Activated CD4-positive, alpha-beta T cell treated with anti-CD3 and anti-CD28 coated beads for 48 hours (primary cell): Measurements from ENCODE around the gene GMDS.

Source experiments
- DNase-seq: peaks from one replicate; pipeline ENCODE4 v3.0.0-alpha.2; 2020

GMDS gene

GRCh38 chr6:1724124-1724523 is 521.3 kb downstream of the GMDS start:
- no peak for DNase-seq

GRCh38 chr6:1722801-1723200 is 522.6 kb downstream of the GMDS start:
- no peak for DNase-seq

GRCh38 chr6:1720620-1721322 is 524.6 kb downstream of the GMDS start:
- no peak for DNase-seq

- no peak for DNase-seq
Observed at GRCh38 chr6:1719922-1720321, 525.5 kb downstream of the GMDS start.

GRCh38 chr6:1716868-1717267 is 528.5 kb downstream of the GMDS start:
- no peak for DNase-seq

- no peak for DNase-seq
Observed at GRCh38 chr6:1716396-1716795, 529.0 kb downstream of the GMDS start.

GRCh38 chr6:1715336-1715735 is 530.1 kb downstream of the GMDS start:
- no peak for DNase-seq

- no peak for DNase-seq
Observed at GRCh38 chr6:1714654-1715053, 530.8 kb downstream of the GMDS start.

- no peak for DNase-seq
Observed at GRCh38 chr6:1713016-1713600, 532.3 kb downstream of the GMDS start.

- no peak for DNase-seq
Observed at GRCh38 chr6:1712451-1712850, 533.0 kb downstream of the GMDS start.

GRCh38 chr6:1711136-1711535 is 534.3 kb downstream of the GMDS start:
- DNase-seq, result no peak

GRCh38 chr6:1709234-1709641 is 536.2 kb downstream of the GMDS start:
- DNase-seq, result no peak

GRCh38 chr6:1708820-1709219 is 536.6 kb downstream of the GMDS start:
- DNase-seq, result no peak

GRCh38 chr6:1708122-1708521 is 537.3 kb downstream of the GMDS start:
- no peak for DNase-seq

- no peak for DNase-seq
Observed at GRCh38 chr6:1705630-1706029, 539.8 kb downstream of the GMDS start.

- DNase-seq, result no peak
Observed at GRCh38 chr6:1705183-1705582, 540.2 kb downstream of the GMDS start.

GRCh38 chr6:1704711-1705110 is 540.7 kb downstream of the GMDS start:
- DNase-seq, result no peak

- DNase-seq, result no peak
Observed at GRCh38 chr6:1703923-1704322, 541.5 kb downstream of the GMDS start.

GRCh38 chr6:1703091-1703855 is 542.1 kb downstream of the GMDS start:
- no peak for DNase-seq

- DNase-seq, result no peak
Observed at GRCh38 chr6:1702580-1703051, 542.8 kb downstream of the GMDS start.

- DNase-seq, result no peak
Observed at GRCh38 chr6:1701668-1702353, 543.6 kb downstream of the GMDS start.

GRCh38 chr6:1700278-1700967 is 545.0 kb downstream of the GMDS start:
- no peak for DNase-seq

- DNase-seq, result no peak
Observed at GRCh38 chr6:1698527-1698926, 546.9 kb downstream of the GMDS start.
